BE2C (cell line): ENCODE data around the gene NKX6-2.

ENCODE experiments used
- DNase-seq: peaks from one replicate; pipeline ENCODE4 v3.0.0-alpha.2; 2020
- H3K27me3 ChIP-seq: fragments of 250-450 bp; sonication (Bioruptor Pico); 2 replicates; pipeline ENCODE4 v1.5.1; 2020; ENCODE audit warnings: mild to moderate bottlenecking
- H3K36me3 ChIP-seq: fragments of 250-450 bp; sonication (Bioruptor Pico); 2 replicates; pipeline ENCODE4 v1.5.1; 2020; ENCODE audit warnings: mild to moderate bottlenecking
- H3K4me1 ChIP-seq: fragments of 250-450 bp; sonication (Bioruptor Pico); 2 replicates; pipeline ENCODE4 v1.5.1; 2020
- H3K4me3 ChIP-seq: 2 replicates; pipeline ENCODE4 v1.5.1; 2011; ENCODE audit warnings: low read depth, low read length
- H3K9me3 ChIP-seq: fragments of 250-450 bp; sonication (Bioruptor Pico); 2 replicates; pipeline ENCODE4 v1.5.1; 2020
- CTCF ChIP-seq: IDR thresholded peaks from 2 replicates; pipeline ENCODE4 v1.5.1; 2012; ENCODE audit warnings: mild to moderate bottlenecking, low read depth, low read length

Gene NKX6-2

GRCh38 chr10:132742167-132742836 lies 43.6 kb downstream of the NKX6-2 start:
- no peak for DNase-seq
- no peaks in the 10 kb centered on the region for H3K36me3 ChIP-seq
- no peaks in the 10 kb centered on the region for H3K9me3 ChIP-seq
- no peak overlapping the region for H3K4me3 ChIP-seq
- no peak for TF ChIP-seq CTCF
- no peaks in the 10 kb centered on the region for H3K4me1 ChIP-seq
- H3K27me3 ChIP-seq: no peaks in the 10 kb centered on the region

- no peak for DNase-seq
- peaks cover 2% of the 10 kb centered on the region for H3K4me1 ChIP-seq
- no peaks in the 10 kb centered on the region for H3K9me3 ChIP-seq
- no peaks in the 10 kb centered on the region; the same call in 1 of the 2 replicates for H3K27me3 ChIP-seq
- no peak overlapping the region for H3K4me3 ChIP-seq
- no peaks in the 10 kb centered on the region for H3K36me3 ChIP-seq
- TF ChIP-seq CTCF: no peak
These were observed 45.4 kb downstream of the NKX6-2 start for GRCh38 chr10:132740588-132740987.

GRCh38 chr10:132739225-132739613 lies 46.7 kb downstream of the NKX6-2 start:
- Histone ChIP-seq H3K27me3 (no peaks in the 10 kb centered on the region; the same call in 1 of the 2 replicates), H3K9me3 (no peaks in the 10 kb centered on the region), H3K4me3 (no peak overlapping the region), H3K4me1 (peaks cover 6% of the 10 kb centered on the region), H3K36me3 (no peaks in the 10 kb centered on the region)
- DNase-seq: no peak
- TF ChIP-seq CTCF: no peak

GRCh38 chr10:132738454-132739224 lies 47.3 kb downstream of the NKX6-2 start:
- H3K36me3 ChIP-seq: no peaks in the 10 kb centered on the region
- H3K9me3 ChIP-seq: no peaks in the 10 kb centered on the region
- H3K4me1 ChIP-seq: peaks cover 6% of the 10 kb centered on the region
- no peaks in the 10 kb centered on the region; the same call in 1 of the 2 replicates for H3K27me3 ChIP-seq
- no peak for TF ChIP-seq CTCF
- no peak for DNase-seq
- no peak overlapping the region for H3K4me3 ChIP-seq

- no peaks in the 10 kb centered on the region for H3K9me3 ChIP-seq
- H3K27me3 ChIP-seq: no peaks in the 10 kb centered on the region; the same call in 1 of the 2 replicates
- H3K4me3 ChIP-seq: no peak overlapping the region
- no peak for DNase-seq
- no peak for TF ChIP-seq CTCF
- H3K36me3 ChIP-seq: no peaks in the 10 kb centered on the region
- peaks cover 6% of the 10 kb centered on the region for H3K4me1 ChIP-seq
These were observed 48.4 kb downstream of the NKX6-2 start for GRCh38 chr10:132737390-132738048.
